Measurements from ENCODE around the gene ELAC2.
A peak's percentile ranks its signal among the peaks of the same experiment; 100 is the strongest.

The ELAC2 gene

DNA sequence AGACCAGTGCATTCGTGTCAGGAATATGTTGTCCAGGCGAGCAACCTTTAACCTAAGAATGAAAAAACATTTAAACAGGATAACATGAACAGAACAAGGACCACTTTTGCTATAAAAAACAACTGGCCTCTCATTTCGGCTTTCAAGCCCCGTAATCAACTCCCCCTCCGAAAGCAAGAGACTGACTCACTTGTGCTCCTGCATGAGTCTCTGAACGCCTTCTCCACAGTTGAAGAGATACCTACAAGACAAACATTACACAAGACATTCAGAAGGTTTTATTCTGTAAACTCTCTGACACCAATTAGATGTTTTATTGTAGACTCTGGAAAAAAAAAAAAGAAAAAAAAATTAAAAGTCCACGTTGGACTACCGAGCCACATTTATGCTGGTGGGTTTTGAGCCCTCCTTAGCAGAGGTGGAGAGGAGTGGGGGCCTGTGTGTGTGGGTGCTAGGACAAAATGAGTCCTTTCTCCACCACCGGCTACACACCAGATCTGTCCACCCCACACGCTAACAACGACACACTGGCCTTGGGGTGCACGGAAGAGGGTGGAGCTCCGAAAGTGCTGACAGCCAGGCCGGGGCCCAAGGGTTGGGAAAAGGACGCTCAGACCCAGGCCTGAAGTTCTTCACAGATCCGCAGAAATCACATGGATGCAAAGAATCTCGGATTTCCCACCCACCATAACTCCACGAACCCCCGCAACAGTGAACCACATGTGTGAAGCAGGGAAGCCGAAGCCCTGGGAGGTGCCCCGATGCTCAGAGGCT lies 759 bp downstream of the ELAC2 start:
- no peak for DNase-seq (ENCODE audit: low spot score)

DNA sequence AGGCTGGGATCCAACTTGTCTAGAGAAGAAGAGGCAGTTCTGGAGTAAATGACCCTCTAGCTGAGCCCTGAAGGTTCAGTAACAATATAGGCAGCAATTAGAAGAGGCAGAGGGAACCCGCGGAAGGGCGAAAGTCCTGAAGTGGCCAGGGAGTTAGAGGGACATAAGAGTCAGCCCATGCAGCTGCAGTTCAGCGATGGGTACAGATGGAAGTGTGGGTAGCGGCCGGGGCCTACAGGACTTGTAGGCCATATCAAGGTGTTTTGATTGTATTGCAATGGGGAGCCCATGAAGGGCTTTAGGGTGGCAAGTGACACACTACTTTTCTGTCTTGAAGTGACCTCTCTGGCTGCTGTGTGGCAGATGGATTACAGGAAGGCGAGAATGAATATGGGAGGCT lies 3.0 kb downstream of the ELAC2 start:
- no peak for DNase-seq (ENCODE audit: low spot score)

DNA sequence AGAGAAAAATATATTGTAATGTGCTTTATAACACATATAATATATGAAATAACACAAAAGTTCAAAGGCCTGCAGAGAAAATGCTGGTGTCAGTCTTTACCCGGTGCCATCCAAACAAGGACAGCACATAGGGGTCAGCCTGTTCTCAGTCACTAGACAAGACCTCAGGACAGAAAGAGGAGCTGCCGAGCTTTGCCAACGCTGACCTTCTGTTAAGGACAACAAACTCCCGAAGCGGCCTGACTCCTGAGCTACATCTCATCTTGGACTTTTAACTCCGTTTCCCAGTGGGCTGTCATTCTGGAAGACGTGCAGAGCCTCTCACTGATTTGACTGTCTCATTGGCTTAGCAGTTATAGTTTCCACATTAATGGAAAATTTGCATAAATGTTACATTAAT lies 6.9 kb downstream of the ELAC2 start:
- DNase-seq (ENCODE audit: low spot score) = no peak

DNA sequence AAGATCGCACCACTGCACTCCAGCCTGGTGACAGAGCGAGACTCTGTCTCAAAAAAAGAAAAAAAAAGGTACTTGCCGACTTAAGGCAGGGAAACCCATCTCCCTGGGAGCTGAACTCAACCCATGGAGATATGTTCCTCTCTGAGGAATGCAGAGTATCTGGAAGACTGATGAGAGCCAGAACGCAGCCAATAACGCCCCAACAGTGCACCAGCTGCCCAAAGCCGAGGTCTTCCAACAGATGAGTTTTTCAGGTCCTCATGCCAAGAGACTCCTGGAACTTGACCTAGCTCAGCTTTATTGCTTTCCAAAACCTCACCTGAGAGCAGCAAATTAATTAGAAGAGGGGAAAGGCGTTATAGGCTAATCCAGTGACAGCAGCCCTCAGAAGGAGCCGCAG lies 9.4 kb downstream of the ELAC2 start:
- peak; percentile 51 for DNase-seq (ENCODE audit: low spot score)

DNA sequence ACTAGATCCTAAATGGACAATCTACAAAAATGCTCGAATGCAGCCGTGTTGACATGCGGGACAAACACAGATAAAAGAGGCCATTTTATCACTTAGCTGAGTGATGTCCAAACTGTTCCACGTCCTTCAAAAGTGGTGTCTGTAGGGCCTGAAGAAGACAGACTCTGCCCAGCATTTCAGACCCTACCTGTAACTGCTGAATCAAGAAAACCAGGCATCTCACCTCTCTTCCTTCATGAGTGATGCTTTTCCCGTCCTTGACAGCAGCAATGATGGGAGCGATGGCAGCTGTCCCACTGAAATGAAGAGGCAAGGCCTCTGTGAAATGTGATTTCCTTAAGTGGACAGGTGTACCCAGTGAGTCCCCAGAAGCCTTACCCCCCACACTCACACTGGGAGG lies 12.3 kb downstream of the ELAC2 start:
- DNase-seq (ENCODE audit: low spot score) = no peak

DNA sequence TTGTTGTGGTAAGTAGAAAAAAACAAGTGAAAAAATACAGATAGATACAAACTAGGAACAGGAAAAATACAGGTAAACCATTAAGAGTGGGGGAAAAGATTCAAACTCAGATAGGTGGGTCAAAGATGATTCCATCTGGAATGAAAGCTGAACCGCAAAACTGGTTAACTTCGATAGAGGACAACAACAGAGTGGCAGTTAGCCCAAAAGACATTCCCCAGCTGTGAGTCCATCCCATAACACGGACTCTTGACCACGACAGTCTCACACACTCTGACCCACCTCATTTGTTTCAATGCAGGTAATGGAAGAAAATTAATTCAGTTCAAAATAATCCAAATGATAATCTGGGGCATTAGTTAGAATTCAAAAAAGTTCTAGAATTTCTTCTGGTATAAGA lies 13.5 kb downstream of the ELAC2 start:
- no peak for DNase-seq (ENCODE audit: low spot score)

DNA sequence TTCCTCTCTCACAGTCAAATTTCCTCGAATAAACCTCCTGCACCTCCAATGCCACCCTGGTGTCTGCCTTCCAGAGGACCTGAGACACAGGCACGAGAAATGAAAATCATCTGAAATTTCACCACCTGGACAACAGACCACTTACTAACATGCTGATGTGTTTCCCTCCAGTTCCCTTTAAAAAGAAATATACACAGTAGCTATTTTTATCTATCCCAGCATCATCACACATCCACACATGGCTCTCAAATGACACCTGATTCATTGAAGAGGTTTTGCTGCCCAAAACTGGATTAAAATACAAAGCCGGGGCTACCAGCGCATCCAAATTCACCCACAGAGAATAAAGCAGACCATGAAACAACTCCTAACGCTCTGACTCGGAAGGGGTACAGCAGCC lies 13.9 kb downstream of the ELAC2 start:
- DNase-seq (ENCODE audit: low spot score) = no peak

DNA sequence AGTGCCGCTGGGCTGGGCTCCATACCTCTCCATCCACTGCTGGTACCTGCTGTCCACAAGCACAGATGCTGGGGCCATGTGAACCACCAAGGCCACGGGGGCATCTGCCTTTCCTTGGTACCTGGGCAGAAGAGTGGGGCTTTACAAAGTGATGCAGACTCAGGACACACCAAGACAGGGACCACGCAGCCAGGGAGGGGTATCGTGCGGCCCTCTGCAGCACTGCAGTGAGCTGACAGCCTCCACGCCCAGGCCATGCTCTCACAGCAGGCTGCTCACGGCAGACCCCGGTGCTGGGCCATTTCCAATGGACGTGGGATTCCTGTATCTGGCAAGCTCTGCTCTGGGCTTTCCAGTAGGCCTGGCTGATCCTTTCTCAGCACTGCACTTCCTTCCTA lies 14.4 kb downstream of the ELAC2 start:
- DNase-seq (ENCODE audit: low spot score) = no peak

DNA sequence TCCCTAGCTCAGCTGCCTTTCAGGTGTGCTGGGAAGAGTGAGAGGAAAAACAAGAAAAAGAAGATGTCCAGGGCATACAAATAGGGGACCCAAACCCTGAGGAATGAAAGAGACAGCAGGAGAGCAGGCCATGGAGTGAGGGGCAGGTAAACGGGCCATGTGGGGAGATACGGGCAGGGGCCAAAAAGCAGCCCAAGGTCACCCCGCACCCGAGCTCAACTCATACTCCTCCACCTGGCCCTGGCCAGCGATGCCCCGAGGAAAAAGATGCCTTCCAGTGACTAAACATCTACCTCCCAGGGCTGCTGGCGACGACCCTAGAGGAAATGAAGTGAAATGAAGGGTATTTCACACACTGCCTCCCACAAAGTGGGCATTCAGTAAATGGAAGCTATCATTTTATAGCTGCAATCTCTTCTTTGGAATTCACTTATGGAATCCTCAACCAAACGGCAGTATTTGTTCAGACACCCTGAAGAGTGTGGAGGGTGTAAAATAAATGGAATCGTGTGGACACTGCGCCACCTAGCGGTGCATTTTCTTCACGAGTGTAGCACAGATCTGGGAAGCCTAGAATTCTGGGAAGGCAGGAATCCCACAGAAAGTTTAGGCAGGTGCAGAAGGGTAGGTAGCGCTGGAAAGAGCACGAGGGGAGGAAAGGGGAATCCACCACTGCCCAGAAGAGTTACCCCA lies 14.9 kb downstream of the ELAC2 start:
- DNase-seq (ENCODE audit: low spot score) = peak; percentile 91

DNA sequence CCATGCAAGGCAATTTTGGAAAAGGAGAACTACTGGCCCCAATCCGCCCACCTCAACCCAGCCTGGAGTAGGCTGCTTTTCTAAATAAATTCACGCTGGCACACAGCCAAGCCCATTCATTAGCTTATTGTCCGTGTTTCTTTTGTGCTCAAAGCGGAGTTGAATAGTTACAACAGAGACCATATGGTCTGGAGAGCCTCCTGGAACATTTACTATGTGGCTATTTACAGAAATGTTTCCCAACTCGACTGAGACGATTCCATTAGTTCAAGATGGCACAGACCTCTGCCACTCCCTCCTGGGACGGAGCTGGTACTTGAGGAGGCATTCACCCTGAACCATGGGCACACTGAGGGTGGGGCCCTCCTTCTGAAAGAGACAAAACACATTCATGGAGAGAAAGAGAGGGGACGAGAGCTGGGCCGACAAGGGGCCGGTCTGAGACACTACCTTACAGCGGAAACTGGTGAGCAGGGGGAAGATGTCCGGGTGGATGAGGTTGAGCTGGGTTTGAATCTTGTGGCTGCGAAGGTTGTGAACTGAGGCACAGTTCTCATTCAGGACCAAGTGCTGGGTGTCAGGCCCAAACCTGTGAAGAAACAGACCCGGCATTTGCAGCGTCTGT lies 15.7 kb downstream of the ELAC2 start:
- DNase-seq (ENCODE audit: low spot score) = peak; percentile 84

DNA sequence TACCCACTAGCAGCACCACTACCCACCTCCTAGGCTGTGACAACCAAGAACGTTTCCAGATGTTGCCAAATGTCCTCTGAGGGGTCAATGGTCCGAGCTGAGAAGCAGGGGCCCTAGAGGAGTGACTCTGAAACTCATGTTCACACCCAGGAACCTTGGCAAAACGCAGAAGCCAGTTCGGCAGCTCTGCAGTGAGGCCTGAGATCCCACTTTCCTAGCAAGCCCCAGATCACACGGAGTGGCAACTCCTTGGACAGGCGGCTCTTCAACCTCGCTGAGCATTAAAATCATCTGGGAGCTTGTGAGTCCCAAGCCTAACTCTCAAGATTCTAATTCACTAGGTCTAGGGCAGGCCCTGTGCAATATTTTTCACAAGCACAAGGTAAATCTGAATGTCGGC lies 17.3 kb downstream of the ELAC2 start:
- DNase-seq (ENCODE audit: low spot score) = no peak

DNA sequence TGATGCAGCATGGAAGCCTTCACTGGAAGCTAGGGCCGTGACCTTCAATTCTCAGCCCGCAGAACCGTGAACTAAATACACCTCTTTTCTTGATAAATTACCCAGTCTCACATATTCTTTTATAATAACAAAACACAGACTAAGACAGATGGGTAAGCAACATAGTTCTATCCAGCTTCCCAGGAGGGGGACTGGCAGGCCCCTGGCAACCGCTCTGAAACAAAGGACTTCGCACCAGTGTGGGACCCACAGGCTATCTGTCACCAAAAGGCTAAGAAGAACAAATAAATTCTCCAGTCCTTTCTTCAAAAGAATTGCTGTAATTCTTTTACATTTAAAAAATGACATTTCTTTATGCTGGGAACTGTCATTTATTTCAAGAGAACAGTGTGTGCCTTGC lies 19.0 kb downstream of the ELAC2 start:
- no peak for DNase-seq (ENCODE audit: low spot score)

DNA sequence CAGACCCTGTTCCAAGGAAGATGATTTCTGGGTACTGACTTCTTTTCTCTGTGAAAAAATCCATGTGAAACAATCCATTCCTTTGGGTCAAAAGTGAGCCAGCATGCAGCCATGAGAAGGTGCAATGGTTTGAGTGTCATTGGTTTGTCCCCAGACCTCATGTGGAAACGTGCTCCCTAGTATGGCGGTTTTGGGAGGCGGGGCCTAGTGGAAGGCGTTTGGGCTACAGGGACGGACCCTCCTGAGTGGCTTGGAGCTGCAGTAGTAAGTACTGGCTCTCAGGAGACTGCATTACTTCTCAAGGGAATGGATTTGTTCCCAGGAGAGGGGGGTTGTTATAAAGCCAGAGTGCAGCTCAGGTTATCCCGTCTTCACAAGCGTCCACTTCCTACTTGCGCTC lies 19.4 kb downstream of the ELAC2 start:
- DNase-seq (ENCODE audit: low spot score) = no peak

DNA sequence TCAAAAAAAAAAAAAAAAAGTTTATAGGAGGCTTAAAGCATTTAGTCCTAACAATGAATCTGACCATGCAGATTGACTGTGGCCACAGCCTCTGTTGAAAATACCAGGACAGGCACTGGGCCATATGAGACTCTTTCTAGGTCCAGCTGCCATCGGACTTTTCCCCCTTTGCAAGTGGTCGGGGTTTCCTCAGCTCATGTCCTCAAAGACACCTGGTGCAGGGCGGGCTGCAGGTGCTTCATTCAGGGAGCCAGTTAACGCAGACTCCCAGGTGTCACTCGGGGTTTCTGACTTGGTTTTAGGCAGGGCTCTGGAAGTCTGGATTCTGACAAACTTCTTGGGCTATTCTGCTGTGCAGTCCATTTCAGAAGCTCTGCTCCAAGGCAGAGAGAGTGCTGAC lies 20.9 kb downstream of the ELAC2 start:
- no peak for DNase-seq (ENCODE audit: low spot score)

DNA sequence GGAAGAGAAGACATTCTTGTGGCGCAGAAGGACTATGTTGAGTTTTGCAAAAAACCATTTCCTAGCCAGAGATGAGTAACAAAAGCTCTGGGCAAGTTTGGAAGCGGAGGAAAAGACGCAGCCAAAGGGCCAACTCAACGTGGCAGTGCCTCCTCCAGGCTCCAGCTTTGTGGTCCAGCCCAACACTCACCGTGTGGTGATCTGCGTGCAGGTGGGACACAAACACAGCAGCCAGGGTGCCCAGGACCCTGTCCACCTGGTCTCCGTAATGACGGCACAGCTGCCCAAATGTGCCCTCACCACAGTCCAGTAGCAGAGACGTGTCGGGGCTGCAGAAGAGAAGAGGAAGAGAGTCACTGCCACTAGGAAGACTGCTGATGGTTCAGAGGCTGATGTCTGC lies 21.5 kb downstream of the ELAC2 start:
- DNase-seq (ENCODE audit: low spot score) = no peak

DNA sequence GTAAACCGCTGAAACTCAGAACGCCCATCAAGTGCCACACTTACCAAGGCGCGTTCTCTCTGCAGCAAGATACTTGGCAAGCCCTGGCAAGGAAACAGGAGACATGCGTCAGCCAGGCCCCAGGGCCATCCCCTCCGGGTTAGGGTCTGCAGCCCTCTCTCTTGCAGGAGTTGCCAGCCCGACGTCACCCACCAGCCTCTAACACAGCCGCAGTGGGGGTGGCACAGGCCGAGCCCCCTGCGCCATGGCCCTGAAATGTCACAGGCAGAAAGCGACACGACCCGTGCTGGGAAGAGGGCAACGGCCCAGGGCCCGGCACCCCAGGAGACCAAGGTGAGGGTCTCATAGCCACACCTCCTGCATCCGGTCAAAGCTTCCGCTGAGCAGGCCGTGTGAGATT lies 21.9 kb downstream of the ELAC2 start:
- no peak for DNase-seq (ENCODE audit: low spot score)

DNA sequence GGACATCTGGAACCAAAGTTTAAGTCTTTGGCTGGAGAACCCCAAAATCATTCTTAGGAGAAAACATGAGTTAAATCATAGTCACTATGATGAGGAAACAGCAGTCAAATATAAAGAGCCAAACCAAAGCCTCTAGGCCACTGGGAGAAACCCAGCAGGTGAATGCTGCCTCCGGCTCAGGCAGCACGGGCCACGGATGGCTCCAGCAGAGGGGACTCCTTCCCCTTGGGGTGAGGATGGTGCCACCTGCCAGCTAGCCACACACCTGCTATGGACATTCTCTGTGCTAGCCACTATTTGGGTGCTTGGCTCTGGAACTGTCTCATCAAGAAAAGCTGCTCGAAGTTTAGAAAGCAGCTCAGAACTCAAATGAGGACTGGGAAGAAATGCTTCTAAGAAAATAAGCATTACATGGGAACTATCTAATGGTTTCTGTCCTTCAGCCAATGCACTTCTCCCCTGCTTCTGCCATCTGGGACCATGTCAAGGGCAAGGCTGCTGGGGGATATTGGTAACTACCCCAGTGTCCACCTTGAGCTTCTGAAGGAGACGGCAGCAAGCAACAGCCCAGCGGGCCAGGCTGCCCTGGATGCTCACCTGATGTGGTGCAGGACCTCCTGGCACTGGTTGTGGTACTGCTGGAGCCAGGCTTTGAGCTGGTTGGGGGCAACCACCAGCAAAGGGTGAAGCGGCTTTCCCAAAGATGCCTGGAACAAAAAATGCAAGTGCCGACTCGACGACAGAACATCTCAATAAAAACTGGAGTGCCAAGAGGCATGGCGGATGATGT lies 22.5 kb downstream of the ELAC2 start:
- DNase-seq (ENCODE audit: low spot score) = no peak

DNA sequence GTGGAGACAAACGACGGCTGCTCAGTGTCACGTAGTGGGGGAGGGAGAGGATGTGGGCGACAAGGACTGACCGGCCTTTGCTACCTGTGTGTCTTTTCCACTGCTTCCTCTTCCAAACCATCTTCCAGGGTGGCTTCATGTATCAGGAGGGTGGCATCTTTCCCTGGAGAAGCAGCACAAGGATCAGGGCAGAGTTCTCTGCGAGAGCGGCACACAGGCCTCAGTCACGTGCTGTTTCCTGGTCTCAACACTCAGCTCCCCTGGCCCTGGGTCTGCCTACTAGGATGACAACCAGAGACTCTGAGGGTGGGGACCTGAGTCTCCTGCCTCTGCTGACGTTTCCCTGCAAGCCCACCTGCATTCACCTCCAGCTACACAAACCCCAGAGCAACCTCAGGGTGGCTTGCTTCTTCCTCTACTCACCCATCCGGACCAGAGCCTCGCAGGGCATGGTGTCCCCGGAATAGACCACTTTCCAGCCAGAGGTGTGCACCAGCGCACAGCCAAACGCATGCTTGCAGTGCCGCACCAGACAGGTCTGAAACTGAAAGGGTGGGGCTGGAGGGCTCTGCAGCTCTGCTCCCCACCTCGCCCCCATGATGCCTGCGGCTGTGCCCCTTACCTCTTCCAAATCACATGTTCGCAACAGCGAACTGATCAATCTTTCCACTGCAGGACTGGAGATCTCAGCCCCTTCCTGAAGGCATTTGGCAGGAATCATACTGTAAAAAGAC lies 23.3 kb downstream of the ELAC2 start:
- no peak for DNase-seq (ENCODE audit: low spot score)

DNA sequence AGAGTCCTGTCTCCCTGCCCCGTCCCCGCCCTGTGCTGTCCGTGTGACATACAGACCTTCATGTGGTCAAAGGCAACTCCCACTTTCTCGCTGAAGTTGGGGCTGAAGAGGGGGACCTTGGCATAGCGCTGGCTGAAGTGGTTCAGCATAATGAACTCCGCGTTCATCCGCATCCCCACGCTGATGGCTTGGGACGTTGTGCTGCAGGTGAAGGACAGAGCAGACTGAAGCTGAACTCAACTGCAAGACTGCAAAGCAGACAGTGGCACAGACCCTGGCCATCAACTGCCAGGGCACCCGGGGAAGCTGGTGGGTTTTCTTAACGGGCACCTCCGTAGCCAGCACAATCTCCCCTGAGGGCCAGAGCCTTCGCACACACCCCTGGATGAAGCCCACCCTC lies 24.2 kb downstream of the ELAC2 start:
- DNase-seq (ENCODE audit: low spot score) = no peak

DNA sequence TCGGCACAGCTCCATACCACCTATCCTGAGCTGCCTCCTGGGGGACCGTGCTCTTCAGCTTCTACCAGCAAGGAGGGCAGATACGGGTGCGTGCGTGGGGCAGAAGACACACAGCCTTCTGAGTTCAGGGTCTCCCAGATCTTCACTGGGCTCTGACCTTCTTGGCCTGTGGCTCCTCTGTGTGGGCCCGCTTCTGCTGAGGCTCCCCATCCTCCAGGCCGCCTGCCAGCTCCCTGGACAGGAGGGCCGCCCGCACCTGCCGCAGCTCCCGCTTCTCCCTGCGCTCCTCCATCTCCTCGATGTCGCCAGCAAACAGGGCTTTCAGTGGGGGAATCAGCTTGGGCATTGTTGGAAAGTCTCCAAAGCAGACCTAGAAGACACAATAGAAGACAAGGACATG lies 25.2 kb downstream of the ELAC2 start:
- DNase-seq (ENCODE audit: low spot score) = no peak

DNA sequence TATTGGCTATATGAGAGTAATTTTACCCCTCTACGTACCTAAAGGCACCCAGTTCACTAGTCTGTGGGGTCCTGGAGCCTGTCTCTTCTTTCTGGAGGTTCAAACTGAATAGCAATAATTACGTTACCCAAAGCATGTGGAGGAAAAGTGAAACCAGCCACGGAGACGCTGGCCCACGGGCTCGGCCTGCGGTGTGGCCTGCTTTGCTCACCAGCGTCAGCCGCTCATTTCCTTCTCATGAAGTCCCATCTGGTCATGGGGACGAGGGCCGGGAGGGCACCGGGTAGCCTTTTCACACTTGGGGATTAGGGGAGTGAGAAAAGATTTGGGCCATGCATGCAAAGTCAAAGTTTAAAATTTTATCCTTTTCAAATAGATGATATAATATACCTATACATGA lies 26.9 kb downstream of the ELAC2 start:
- no peak for DNase-seq (ENCODE audit: low spot score)

Data from cerebellar cortex (tissue), 1 donor.